ENCODE data around the gene HELZ2. TPM values are rescaled to one million over a fixed set of nuclear protein-coding genes. Genes with fewer than 3 reads are reported as not detected.
A peak's percentile ranks its signal among the peaks of the same experiment; 100 is the strongest.

Gene HELZ2
- total and polyA plus RNA-seq, 5 donors from 2014 or later = 5.8 to 124 (median 7.2) TPM

- peak; percentile 64 to 67 for ATAC-seq (ENCODE audit: low read depth in 2 of 2)
- Mint-ChIP-seq H3K4me3 (peak overlapping the region; percentile 66 to 88 (median 76)), H3K27ac (peak overlapping the region in 2 of 3 donors; percentile 81 to 91), H3K27me3 (peaks cover 13% of the 10 kb centered on the region), H3K4me1 (peaks cover 0 to 33% (median 9%) of the 10 kb centered on the region in 4 donors), H3K36me3 (no peaks in the 10 kb centered on the region), H3K9me3 (peaks cover 0 to 1% (median 0%) of the 10 kb centered on the region in 7 donors)
- Histone ChIP-seq H3K4me1 (ENCODE audit: control insufficient read depth, insufficient read depth, low read length, poor library complexity, severe bottlenecking) (peaks cover 28% of the 10 kb centered on the region), H3K4me3 (ENCODE audit: low read depth, low read length) (no peak overlapping the region), H3K27ac (ENCODE audit: insufficient read depth, low read length, poor library complexity, severe bottlenecking) (peak overlapping the region; percentile 81), H3K27me3 (ENCODE audit: control insufficient read depth, insufficient read depth, low read length) (no peaks in the 10 kb centered on the region), H3K36me3 (ENCODE audit: control insufficient read depth, insufficient read depth, low read length) (no peaks in the 10 kb centered on the region), H3K9me3 (ENCODE audit: control insufficient read depth in 2 of 2, low read length in 2 of 2) (no peaks in the 10 kb centered on the region)
- peak; percentile 68 to 91 (median 88) for DNase-seq
Observed at GRCh38 chr20:63553251-63553932, 20.6 kb downstream of the HELZ2 start.

DNA sequence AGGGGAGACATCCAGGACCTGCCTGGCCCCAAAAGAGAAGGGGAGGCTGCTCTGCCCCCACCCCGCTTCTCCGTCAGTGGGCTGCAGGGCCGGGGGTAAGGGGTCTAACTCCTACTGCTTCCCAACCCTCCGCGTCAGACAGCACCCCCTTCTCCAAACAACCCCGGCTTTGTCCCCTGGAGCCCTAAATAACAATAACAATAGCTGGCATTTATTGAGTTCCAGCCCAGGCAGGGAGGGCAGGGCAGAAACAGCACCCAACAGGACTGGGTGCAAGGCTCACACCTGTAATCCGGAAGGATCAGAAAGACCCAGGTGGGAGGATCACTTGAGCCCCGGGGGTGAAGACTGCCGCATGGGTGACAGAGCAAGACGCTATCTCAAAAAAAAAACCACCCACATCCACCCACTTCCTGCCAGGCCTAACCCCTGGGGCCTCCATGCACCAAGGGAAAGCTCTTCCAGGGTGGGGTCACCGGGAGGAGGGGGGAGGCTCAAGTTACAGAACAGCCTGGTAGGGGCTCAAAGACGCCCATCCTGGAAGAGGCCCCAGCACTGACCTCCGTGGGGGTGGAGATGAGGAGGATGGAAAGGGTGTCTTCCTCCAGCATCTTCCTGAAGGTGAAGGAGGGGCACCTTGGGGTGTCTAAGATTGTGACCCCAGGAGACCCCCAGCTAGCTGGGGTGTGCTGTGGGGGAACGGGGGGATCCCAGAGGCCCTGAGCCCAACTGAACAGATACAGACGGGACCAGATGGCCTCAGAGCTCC lies 21.4 kb downstream of the HELZ2 start:
- Histone ChIP-seq H3K36me3 (ENCODE audit: control insufficient read depth, insufficient read depth, low read length) (no peaks in the 10 kb centered on the region), H3K27ac (ENCODE audit: insufficient read depth, low read length, poor library complexity, severe bottlenecking) (peak overlapping the region; percentile 81), H3K27me3 (ENCODE audit: control insufficient read depth, insufficient read depth, low read length) (no peaks in the 10 kb centered on the region), H3K9me3 (ENCODE audit: control insufficient read depth in 2 of 2, low read length in 2 of 2) (no peaks in the 10 kb centered on the region), H3K4me3 (ENCODE audit: low read depth, low read length) (peak overlapping the region; percentile 37), H3K4me1 (ENCODE audit: control insufficient read depth, insufficient read depth, low read length, poor library complexity, severe bottlenecking) (peaks cover 28% of the 10 kb centered on the region)
- peak; percentile 38 to 87 (median 78) for DNase-seq
- peak; percentile 41 to 56 for ATAC-seq (ENCODE audit: low read depth in 2 of 2)
- peak overlapping the region; percentile 66 to 88 (median 76) for H3K4me3 Mint-ChIP-seq
- H3K27me3 Mint-ChIP-seq = peaks cover 13% of the 10 kb centered on the region
- H3K9me3 Mint-ChIP-seq = peaks cover 0 to 1% (median 0%) of the 10 kb centered on the region in 7 donors
- peak overlapping the region; percentile 81 to 92 (median 91) for H3K27ac Mint-ChIP-seq
- H3K4me1 Mint-ChIP-seq = peaks cover 0 to 33% (median 9%) of the 10 kb centered on the region in 4 donors
- H3K36me3 Mint-ChIP-seq = no peaks in the 10 kb centered on the region

GRCh38 chr20:63551068-63551467 lies 23.0 kb downstream of the HELZ2 start:
- Histone ChIP-seq H3K27ac (ENCODE audit: insufficient read depth, low read length, poor library complexity, severe bottlenecking) (no peak overlapping the region), H3K4me3 (ENCODE audit: low read depth, low read length) (no peak overlapping the region), H3K27me3 (ENCODE audit: control insufficient read depth, insufficient read depth, low read length) (no peaks in the 10 kb centered on the region), H3K36me3 (ENCODE audit: control insufficient read depth, insufficient read depth, low read length) (no peaks in the 10 kb centered on the region), H3K9me3 (ENCODE audit: control insufficient read depth in 2 of 2, low read length in 2 of 2) (no peaks in the 10 kb centered on the region), H3K4me1 (ENCODE audit: control insufficient read depth, insufficient read depth, low read length, poor library complexity, severe bottlenecking) (peaks cover 28% of the 10 kb centered on the region)
- Mint-ChIP-seq H3K36me3 (no peaks in the 10 kb centered on the region), H3K4me1 (peaks cover 0 to 30% (median 9%) of the 10 kb centered on the region in 4 donors), H3K27me3 (peaks cover 16% of the 10 kb centered on the region), H3K27ac (peak overlapping the region in 1 of 3 donors; percentile 56), H3K9me3 (peaks cover 0 to 1% (median 0%) of the 10 kb centered on the region in 7 donors), H3K4me3 (peak overlapping the region in 1 of 4 donors; percentile 19)
- DNase-seq = no peak
- no peak for ATAC-seq (ENCODE audit: low read depth in 2 of 2)

DNA sequence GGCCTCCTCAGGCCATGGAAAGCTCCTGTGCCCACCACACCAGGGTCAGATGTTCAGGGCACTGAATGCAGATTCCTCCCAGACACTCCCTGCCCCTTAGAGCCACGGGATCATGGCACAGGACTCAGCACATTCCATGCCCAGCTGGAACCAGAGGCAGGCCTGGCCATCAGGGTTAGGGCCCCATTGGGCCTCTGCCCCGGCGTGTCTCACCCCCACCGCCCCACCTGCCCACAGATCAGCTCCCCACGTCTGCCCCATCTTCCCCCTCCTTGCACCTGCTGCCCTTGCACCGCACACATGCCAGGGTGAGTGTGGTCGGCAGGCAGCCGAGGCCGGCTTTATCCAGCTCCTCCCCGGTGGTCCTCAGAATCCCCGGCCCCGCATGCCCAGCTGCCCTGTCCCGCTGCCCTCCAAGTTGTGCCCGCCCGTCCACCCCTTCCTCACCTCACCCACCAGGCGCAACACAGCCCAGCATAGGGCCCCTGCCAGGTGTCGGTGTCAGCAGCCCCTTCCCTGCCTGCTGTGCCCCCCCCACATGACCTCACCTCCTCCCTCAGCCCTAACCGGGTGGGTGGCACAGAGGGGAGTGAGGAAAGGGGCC lies 24.3 kb downstream of the HELZ2 start:
- Mint-ChIP-seq H3K27ac (no peak overlapping the region), H3K4me3 (no peak overlapping the region), H3K4me1 (peaks cover 0 to 30% (median 12%) of the 10 kb centered on the region in 4 donors), H3K9me3 (peaks cover 0 to 1% (median 0%) of the 10 kb centered on the region in 7 donors), H3K36me3 (no peaks in the 10 kb centered on the region), H3K27me3 (peaks cover 16% of the 10 kb centered on the region)
- Histone ChIP-seq H3K27me3 (ENCODE audit: control insufficient read depth, insufficient read depth, low read length) (no peaks in the 10 kb centered on the region), H3K27ac (ENCODE audit: insufficient read depth, low read length, poor library complexity, severe bottlenecking) (no peak overlapping the region), H3K4me3 (ENCODE audit: low read depth, low read length) (no peak overlapping the region), H3K9me3 (ENCODE audit: control insufficient read depth in 2 of 2, low read length in 2 of 2) (no peaks in the 10 kb centered on the region), H3K4me1 (ENCODE audit: control insufficient read depth, insufficient read depth, low read length, poor library complexity, severe bottlenecking) (peaks cover 28% of the 10 kb centered on the region), H3K36me3 (ENCODE audit: control insufficient read depth, insufficient read depth, low read length) (no peaks in the 10 kb centered on the region)
- DNase-seq (no peak), ATAC-seq (ENCODE audit: low read depth in 2 of 2) (no peak)

- no peak for ATAC-seq (ENCODE audit: low read depth in 2 of 2)
- DNase-seq = no peak
- Histone ChIP-seq H3K4me1 (ENCODE audit: control insufficient read depth, insufficient read depth, low read length, poor library complexity, severe bottlenecking) (peaks cover 21% of the 10 kb centered on the region), H3K27me3 (ENCODE audit: control insufficient read depth, insufficient read depth, low read length) (no peaks in the 10 kb centered on the region), H3K36me3 (ENCODE audit: control insufficient read depth, insufficient read depth, low read length) (no peaks in the 10 kb centered on the region), H3K9me3 (ENCODE audit: control insufficient read depth in 2 of 2, low read length in 2 of 2) (no peaks in the 10 kb centered on the region), H3K27ac (ENCODE audit: insufficient read depth, low read length, poor library complexity, severe bottlenecking) (no peak overlapping the region), H3K4me3 (ENCODE audit: low read depth, low read length) (no peak overlapping the region)
- H3K36me3 Mint-ChIP-seq = no peaks in the 10 kb centered on the region
- peaks cover 0 to 1% (median 0%) of the 10 kb centered on the region in 7 donors for H3K9me3 Mint-ChIP-seq
- H3K27ac Mint-ChIP-seq = no peak overlapping the region
- peaks cover 16% of the 10 kb centered on the region for H3K27me3 Mint-ChIP-seq
- peak overlapping the region in 1 of 4 donors; percentile 82 for H3K4me3 Mint-ChIP-seq
- peaks cover 0 to 23% (median 12%) of the 10 kb centered on the region in 4 donors for H3K4me1 Mint-ChIP-seq
Observed at GRCh38 chr20:63549019-63549418, 25.0 kb downstream of the HELZ2 start.

GRCh38 chr20:63548542-63548941 lies 25.5 kb downstream of the HELZ2 start:
- no peak for DNase-seq
- ATAC-seq (ENCODE audit: low read depth in 2 of 2) = no peak
- Mint-ChIP-seq H3K9me3 (peaks cover 0 to 1% (median 0%) of the 10 kb centered on the region in 7 donors), H3K27ac (no peak overlapping the region), H3K36me3 (no peaks in the 10 kb centered on the region), H3K27me3 (peaks cover 16% of the 10 kb centered on the region), H3K4me1 (peaks cover 3 to 24% (median 15%) of the 10 kb centered on the region in 4 donors), H3K4me3 (no peak overlapping the region)
- H3K27ac ChIP-seq (ENCODE audit: insufficient read depth, low read length, poor library complexity, severe bottlenecking) = no peak overlapping the region
- H3K4me3 ChIP-seq (ENCODE audit: low read depth, low read length) = no peak overlapping the region
- no peaks in the 10 kb centered on the region for H3K9me3 ChIP-seq (ENCODE audit: control insufficient read depth in 2 of 2, low read length in 2 of 2)
- no peaks in the 10 kb centered on the region for H3K27me3 ChIP-seq (ENCODE audit: control insufficient read depth, insufficient read depth, low read length)
- peaks cover 17% of the 10 kb centered on the region for H3K4me1 ChIP-seq (ENCODE audit: control insufficient read depth, insufficient read depth, low read length, poor library complexity, severe bottlenecking)
- no peaks in the 10 kb centered on the region for H3K36me3 ChIP-seq (ENCODE audit: control insufficient read depth, insufficient read depth, low read length)

- Histone ChIP-seq H3K36me3 (ENCODE audit: control insufficient read depth, insufficient read depth, low read length) (no peaks in the 10 kb centered on the region), H3K9me3 (ENCODE audit: control insufficient read depth in 2 of 2, low read length in 2 of 2) (no peaks in the 10 kb centered on the region), H3K4me3 (ENCODE audit: low read depth, low read length) (no peak within 1 kb of the TSS), H3K27ac (ENCODE audit: insufficient read depth, low read length, poor library complexity, severe bottlenecking) (no peak within 1 kb of the TSS), H3K27me3 (ENCODE audit: control insufficient read depth, insufficient read depth, low read length) (no peaks in the 10 kb centered on the region), H3K4me1 (ENCODE audit: control insufficient read depth, insufficient read depth, low read length, poor library complexity, severe bottlenecking) (peaks cover 10% of the 10 kb centered on the region)
- ATAC-seq (ENCODE audit: low read depth in 2 of 2) (no peak), DNase-seq (no peak)
- H3K27me3 Mint-ChIP-seq = peaks cover 16% of the 10 kb centered on the region
- H3K4me3 Mint-ChIP-seq = peak within 1 kb of the TSS in 1 of 4 donors; percentile 29
- peak within 1 kb of the TSS in 1 of 3 donors; percentile 4 for H3K27ac Mint-ChIP-seq
- peaks cover 0 to 1% (median 0%) of the 10 kb centered on the region in 7 donors for H3K9me3 Mint-ChIP-seq
- no peaks in the 10 kb centered on the region for H3K36me3 Mint-ChIP-seq
- H3K4me1 Mint-ChIP-seq = peaks cover 4 to 23% (median 13%) of the 10 kb centered on the region in 4 donors
Observed at GRCh38 chr20:63547725-63548480, 26.1 kb downstream of the HELZ2 start, which contains the start of gene SRMS. Gene SRMS (minus strand): TSS chr20:63547749. CDS start chr20:63547463, 286 bp downstream.

Measured in CD4-positive, CD25-positive, alpha-beta regulatory T cell (primary cell).